ENCODE data around the gene RBFOX2.

- TF ChIP-seq CTCF (IDR thresholded peaks at IDR 0.05) (no peak), POLR2A (IDR thresholded peaks at IDR 0.05) (no peak)
Observed at GRCh38 chr22:35940166-35940565, 88.5 kb downstream of the RBFOX2 start.
